ENCODE data around the gene IFNAR1.

Gene IFNAR1

GRCh38 chr21:33402001-33402979 is 77.5 kb downstream of the IFNAR1 start:
- peak; percentile 74 for DNase-seq (ENCODE audit: low read depth)

- no peak for DNase-seq (ENCODE audit: low read depth)
Measured at GRCh38 chr21:33403128-33403785, 78.5 kb downstream of the IFNAR1 start, which contains the start of gene IFNGR2. IFNGR2 (plus strand) TSS chr21:33403413; CDS start chr21:33403544, 131 bp downstream.

DNA sequence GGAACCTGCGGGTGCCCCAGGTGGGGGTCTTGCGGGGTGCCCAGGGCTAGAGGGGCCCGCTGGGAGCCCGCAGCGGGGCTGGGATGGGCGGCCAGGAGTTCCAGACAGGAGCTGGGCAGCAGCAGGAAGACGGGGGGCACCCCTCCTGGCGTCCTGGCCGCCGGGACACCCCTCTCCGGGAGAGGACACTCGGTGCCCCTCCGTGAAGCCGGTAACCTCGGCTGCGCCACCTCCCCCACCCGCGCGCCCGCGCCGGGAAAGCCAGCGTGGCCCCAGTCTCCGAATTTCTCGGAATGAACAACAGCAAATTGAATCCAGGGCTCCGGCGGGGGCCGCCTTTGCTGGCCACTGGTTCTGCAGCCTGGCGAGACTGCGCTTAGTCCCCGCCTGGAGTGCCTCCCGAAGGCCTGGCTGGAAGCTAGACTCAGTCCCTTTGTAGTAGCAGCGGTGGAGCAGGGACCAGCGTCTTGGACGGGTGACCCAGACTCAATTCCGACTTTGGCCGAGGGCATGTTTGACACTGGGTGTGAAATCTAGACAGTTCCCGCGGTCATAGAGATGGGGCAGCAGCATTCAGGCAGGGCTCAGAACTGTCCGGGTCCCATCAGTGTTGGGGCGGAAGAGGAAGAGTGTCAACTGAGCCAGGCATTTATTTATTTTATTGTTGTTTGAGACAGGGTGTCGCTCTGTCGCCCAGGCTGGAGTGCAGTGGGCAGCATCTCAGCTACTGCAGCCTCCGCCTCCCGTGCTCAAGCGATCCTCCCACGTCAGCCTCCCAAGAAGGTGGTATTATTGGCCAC is 79.2 kb downstream of the IFNAR1 start:
- DNase-seq (ENCODE audit: low read depth): no peak

- DNase-seq (ENCODE audit: low read depth): no peak
Measured at GRCh38 chr21:33406493-33406892, 81.7 kb downstream of the IFNAR1 start.
